HepG2 (cell line): ENCODE data around the gene PRSS8. TPM values are rescaled to one million over a fixed set of nuclear protein-coding genes. Genes with fewer than 3 reads are reported as not detected.

Experiments
- BATF2 ChIP-seq: sonication (generic); formaldehyde crosslinking; IDR thresholded peaks from 2 replicates; pipeline ENCODE4 v1.8.0; 2022; ENCODE audit warnings: mild to moderate bottlenecking, missing genetic modification reagents, moderate library complexity
- CENPT ChIP-seq: sonication (generic); formaldehyde crosslinking; IDR thresholded peaks from 2 replicates; pipeline ENCODE4 v1.8.0; 2022; ENCODE audit warnings: low read depth, mild to moderate bottlenecking, moderate library complexity, missing genetic modification reagents
- ETV5 ChIP-seq: IDR thresholded peaks from 2 replicates; pipeline ENCODE4 v1.6.1; 2018; ENCODE audit warnings: missing biosample characterization, missing genetic modification reagents, inconsistent platforms, borderline replicate concordance
- FOXA1 ChIP-seq, 2 experiments: fragments of 450-650 bp in 1 of 2; sonication (generic) in 1 of 2; formaldehyde crosslinking in 1 of 2; IDR thresholded peaks; 2 replicates each; pipeline versions ENCODE4 v1.4.0 to v1.6.1; 2016 to 2020; ENCODE audit warnings: missing genetic modification reagents in 1 of 2
- HCFC1 ChIP-seq: fragments of 150-350 bp; IDR thresholded peaks from 2 replicates; pipeline ENCODE4 v1.6.1; 2014; ENCODE audit warnings: low read depth, low read length
- HOXA5 ChIP-seq: sonication (generic); formaldehyde crosslinking; IDR thresholded peaks from 2 replicates; pipeline ENCODE4 v1.4.0; 2020; ENCODE audit warnings: missing genetic modification reagents
- LBX2 ChIP-seq: sonication (generic); formaldehyde crosslinking; IDR thresholded peaks from 2 replicates; pipeline ENCODE4 v1.5.0; 2020; ENCODE audit warnings: missing genetic modification reagents, mild to moderate bottlenecking, borderline replicate concordance
- MAF1 ChIP-seq: sonication (generic); formaldehyde crosslinking; IDR thresholded peaks from 2 replicates; pipeline ENCODE4 v1.5.0; 2020; ENCODE audit warnings: missing genetic modification reagents, borderline replicate concordance
- MEIS2 ChIP-seq: sonication (generic); formaldehyde crosslinking; IDR thresholded peaks from 2 replicates; pipeline ENCODE4 v1.9.0; 2021; ENCODE audit warnings: mild to moderate bottlenecking, missing genetic modification reagents
- SAP130 ChIP-seq: IDR thresholded peaks from 2 replicates; pipeline ENCODE4 v1.6.1; 2016; ENCODE audit warnings: low read depth
- TERF1 ChIP-seq: sonication (generic); formaldehyde crosslinking; IDR thresholded peaks from 2 replicates; pipeline ENCODE4 v1.8.0; 2022; ENCODE audit warnings: mild to moderate bottlenecking, missing genetic modification reagents, moderate library complexity
- YY1 ChIP-seq: IDR thresholded peaks from 2 replicates; pipeline ENCODE4 v1.6.1; 2011; ENCODE audit warnings: low read length, low read depth, moderate library complexity, mild to moderate bottlenecking; ENCODE audit not compliant: insufficient read depth, insufficient replicate concordance
- ZBTB20 ChIP-seq: sonication (generic); formaldehyde crosslinking; IDR thresholded peaks from 2 replicates; pipeline ENCODE4 v1.8.1; 2023; ENCODE audit warnings: missing genetic modification reagents, low read depth, mild to moderate bottlenecking, borderline replicate concordance
- ZFYVE20 ChIP-seq: sonication (generic); formaldehyde crosslinking; IDR thresholded peaks from 2 replicates; pipeline ENCODE4 v1.8.0; 2023; ENCODE audit warnings: low read depth, mild to moderate bottlenecking, moderate library complexity, missing genetic modification reagents, borderline replicate concordance
- ZNF432 ChIP-seq: sonication (generic); formaldehyde crosslinking; IDR thresholded peaks from 2 replicates; pipeline ENCODE4 v1.5.0; 2020; ENCODE audit warnings: missing genetic modification reagents, mild to moderate bottlenecking, borderline replicate concordance
- ZNF512 ChIP-seq: sonication (generic); formaldehyde crosslinking; IDR thresholded peaks from 2 replicates; pipeline ENCODE4 v1.4.0; 2020; ENCODE audit warnings: mild to moderate bottlenecking, missing genetic modification reagents
- ZNF558 ChIP-seq: sonication (generic); formaldehyde crosslinking; IDR thresholded peaks from 2 replicates; pipeline ENCODE4 v1.9.0; 2022; ENCODE audit warnings: mild to moderate bottlenecking, missing genetic modification reagents, borderline replicate concordance
- ZNF710 ChIP-seq: sonication (generic); formaldehyde crosslinking; IDR thresholded peaks from 2 replicates; pipeline ENCODE4 v1.5.0; 2020; ENCODE audit warnings: mild to moderate bottlenecking, missing genetic modification reagents, borderline replicate concordance
- ZNF841 ChIP-seq: sonication (generic); formaldehyde crosslinking; IDR thresholded peaks from 2 replicates; pipeline ENCODE4 v1.8.1; 2023; ENCODE audit warnings: missing genetic modification reagents, borderline replicate concordance
- polyA plus RNA-seq, 8 experiments: library from polyadenylated mRNA; depleted of rRNA in 3 of 8; stranded (reverse) in 7 of 8; unstranded in 1 of 8; fragments of >200 nt; fragmentation: Illumina TruSeq in 4 of 8; extraction: Trizol in 4 of 8; gene quantifications; 2 replicates each; pipeline versions ENCODE4 v1.2.1 to v1.2.3, GENCODE V29; 2011 to 2016; ENCODE audit warnings: low read depth in 4 of 8, missing spikeins in 1 of 8, mixed read lengths in 1 of 8; ENCODE audit not compliant: insufficient read depth in 1 of 8
- total RNA-seq, 5 experiments: library from RNA; depleted of rRNA; stranded (reverse); fragments of >200 nt; fragmentation: Illumina TruSeq; extraction: Trizol; gene quantifications; 2 replicates each; pipeline ENCODE4 v1.2.3, GENCODE V29; 2016; ENCODE audit warnings: low read depth in 1 of 5

The PRSS8 gene
- total and polyA plus RNA-seq, 2 of the 13 experiments (the other 11 are each of a cell fraction or from before 2014, with no cell fraction given): 2.6 to 7.2 TPM

- peak; percentile 91 for TF ChIP-seq HCFC1
- no peak for TF ChIP-seq ZNF710 (CRISPR knock-in tag)
- peak; percentile 52; the same call in 1 of the 2 replicates for TF ChIP-seq ZNF558 (CRISPR knock-in tag)
- no peak for TF ChIP-seq ZNF512 (CRISPR knock-in tag)
- TF ChIP-seq ZFYVE20 (CRISPR knock-in tag): no peak
- TF ChIP-seq SAP130: peak; percentile 92
- peak; percentile 77; the same call in 1 of the 2 replicates for TF ChIP-seq ETV5
- 0 out of 2 replicates have a peak, but pooled peaks have one; percentile 36 for TF ChIP-seq BATF2 (CRISPR knock-in tag)
- no peak for TF ChIP-seq ZNF841 (CRISPR knock-in tag)
- no peak for TF ChIP-seq FOXA1 (IDR thresholded peaks at IDR 0.05)
- no peak for TF ChIP-seq FOXA1 (CRISPR knock-in tag; IDR thresholded peaks at IDR 0.05)
- no peak for TF ChIP-seq MEIS2 (CRISPR knock-in tag)
- no peak for TF ChIP-seq LBX2 (CRISPR knock-in tag)
- TF ChIP-seq CENPT (CRISPR knock-in tag): 0 out of 2 replicates have a peak, but pooled peaks have one; percentile 29
- TF ChIP-seq YY1: peak; percentile 79
- TF ChIP-seq TERF1 (CRISPR knock-in tag): peak; percentile 93; the same call in 1 of the 2 replicates
- no peak for TF ChIP-seq HOXA5
- TF ChIP-seq MAF1: no peak
- TF ChIP-seq ZNF432 (CRISPR knock-in tag): no peak
- TF ChIP-seq ZBTB20 (CRISPR knock-in tag): no peak
Observed at GRCh38 chr16:31108035-31108793, 27.3 kb downstream of the PRSS8 start, which contains the start of gene BCKDK (continued).
